NT2/D1 (cell line): ENCODE data around the gene PLXNA1.

Experiments used
- YY1 ChIP-seq: IDR thresholded peaks from 2 replicates; pipeline ENCODE4 v1.6.1; 2011; ENCODE audit not compliant: insufficient read length, insufficient read depth
- ZNF274 ChIP-seq: IDR thresholded peaks from 2 replicates; pipeline ENCODE4 v1.6.1; 2011; ENCODE audit warnings: mild to moderate bottlenecking, low read depth, low read length

DNA sequence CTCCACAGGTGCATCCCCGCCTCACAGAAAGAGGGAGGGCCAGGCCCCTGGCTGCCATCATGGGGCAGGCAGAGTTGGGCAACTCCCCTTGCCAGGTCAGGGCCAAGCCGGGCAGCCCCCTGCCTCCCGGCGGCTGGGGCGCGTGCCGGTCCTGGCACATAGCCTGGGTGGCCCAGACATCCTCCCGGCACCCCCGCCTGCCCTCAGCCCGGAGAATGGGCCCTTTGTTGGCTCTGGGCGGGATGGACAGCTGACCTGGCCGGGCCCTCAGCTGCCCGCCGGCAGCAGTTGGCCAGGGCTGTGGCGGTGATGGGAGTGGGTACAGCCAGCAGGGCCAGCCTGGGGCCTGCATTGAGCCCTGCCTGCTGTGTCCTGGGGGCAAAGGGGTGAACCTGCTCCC is 16.5 kb downstream of the PLXNA1 start:
- no peak for TF ChIP-seq YY1
- no peak for TF ChIP-seq ZNF274
